Measurements from ENCODE around the gene SPACA4.

Gene SPACA4

GRCh38 chr19:48618916-48619691 lies 12.6 kb downstream of the SPACA4 start, which contains the start of the genes RPL18 and SPHK2:
RPL18 (minus strand) TSS chr19:48619178; CDS start chr19:48619143, 35 bp downstream.
SPHK2 (plus strand) TSS chr19:48619506; CDS start chr19:48620515, 1,009 bp downstream.
- H3K27me3 ChIP-seq = no peaks in the 10 kb centered on the region
- peak within 1 kb of the TSS; percentile 91 to 99 (median 97) for H3K4me2 ChIP-seq
- peaks cover 38 to 51% (median 42%) of the 10 kb centered on the region in 11 experiments for H3K36me3 ChIP-seq
- H3K27ac ChIP-seq = peak within 1 kb of the TSS; percentile 87 to 98 (median 93)
- no peaks in the 10 kb centered on the region for H3K9me3 ChIP-seq (replicated peaks in 1 of 11)
- TF ChIP-seq Cebpa-rat (IDR thresholded peaks at IDR 0.05) = no peak
- peak within 1 kb of the TSS; percentile 79 to 100 (median 92) for H3K4me3 ChIP-seq
- peak within 1 kb of the TSS; percentile 93 to 100 (median 98) for H3K9ac ChIP-seq
- peaks cover 40 to 48% (median 46%) of the 10 kb centered on the region in 11 experiments for H4K20me1 ChIP-seq
- H3K4me1 ChIP-seq = peaks cover 53 to 76% (median 72%) of the 10 kb centered on the region in 10 experiments

- no peaks in the 10 kb centered on the region for H3K9me3 ChIP-seq (replicated peaks in 1 of 11)
- H3K27ac ChIP-seq = peak overlapping the region; percentile 78 to 98 (median 93)
- peaks cover 35 to 39% (median 38%) of the 10 kb centered on the region in 11 experiments for H4K20me1 ChIP-seq
- H3K9ac ChIP-seq = peak overlapping the region; percentile 82 to 100 (median 96)
- peaks cover 34 to 47% (median 37%) of the 10 kb centered on the region in 11 experiments for H3K36me3 ChIP-seq
- H3K4me1 ChIP-seq = peaks cover 60 to 81% (median 76%) of the 10 kb centered on the region in 10 experiments
- no peak for TF ChIP-seq Cebpa-rat (IDR thresholded peaks at IDR 0.05)
- no peaks in the 10 kb centered on the region for H3K27me3 ChIP-seq
- H3K4me3 ChIP-seq = peak overlapping the region; percentile 59 to 98 (median 88)
- H3K4me2 ChIP-seq = peak overlapping the region; percentile 71 to 96 (median 89)
Observed at GRCh38 chr19:48619692-48620585, 13.4 kb downstream of the SPACA4 start.

GRCh38 chr19:48623556-48624066 lies 17.1 kb downstream of the SPACA4 start:
- H3K4me1 ChIP-seq = peaks cover 37 to 67% (median 49%) of the 10 kb centered on the region in 10 experiments
- peak overlapping the region; percentile 40 to 66 (median 55) for H3K4me3 ChIP-seq
- peak overlapping the region; percentile 69 to 90 (median 83) for H3K27ac ChIP-seq

DNA sequence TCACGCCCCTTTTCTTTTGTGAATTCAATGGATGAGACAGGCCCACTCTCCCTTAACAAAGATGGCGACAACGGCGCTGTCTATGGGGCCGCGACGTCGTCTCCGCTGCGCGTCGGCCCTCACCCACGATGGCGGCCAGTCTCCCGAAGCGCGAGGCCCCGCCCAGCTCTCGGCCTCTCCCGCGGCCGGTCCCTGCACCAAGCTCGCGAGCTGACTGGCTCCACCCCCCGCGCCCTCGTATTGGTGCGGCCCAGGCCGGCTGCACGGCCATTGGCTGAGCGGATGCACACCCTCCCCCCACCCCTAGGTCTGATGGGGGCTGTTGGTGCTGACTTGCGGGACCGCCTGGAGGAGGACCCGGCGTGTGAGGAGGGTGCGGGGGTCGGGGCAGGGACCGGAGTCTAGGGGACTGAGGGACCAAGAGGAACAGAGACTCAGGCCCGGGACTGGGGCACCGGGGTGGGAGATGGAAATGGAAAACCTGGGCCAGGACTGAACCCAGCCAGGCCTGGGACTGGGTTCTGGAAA lies 17.6 kb downstream of the SPACA4 start:
- H3K9ac ChIP-seq = peak overlapping the region; percentile 80 to 87 (median 83); a peak in 21 of 22 replicates
- TF ChIP-seq Cebpa-rat (IDR thresholded peaks at IDR 0.05) = no peak

More at GRCh38 chr19:48623556-48624066, 17.1 kb downstream of the SPACA4 start:
- H3K27me3 ChIP-seq = no peaks in the 10 kb centered on the region
- H4K20me1 ChIP-seq = peaks cover 0 to 20% (median 1%) of the 10 kb centered on the region in 11 experiments; a peak in 10 of 22 replicates
- H3K36me3 ChIP-seq = peaks cover 11 to 43% (median 25%) of the 10 kb centered on the region in 11 experiments; a peak in 20 of 22 replicates
- no peaks in the 10 kb centered on the region for H3K9me3 ChIP-seq (replicated peaks in 1 of 11)
- H3K9ac ChIP-seq = peak overlapping the region; percentile 78 to 87 (median 82); a peak in 21 of 22 replicates
- TF ChIP-seq Cebpa-rat (IDR thresholded peaks at IDR 0.05) = no peak
- H3K4me2 ChIP-seq = peak overlapping the region; percentile 79 to 97 (median 93)

GRCh38 chr19:48624791-48625723 lies 18.5 kb downstream of the SPACA4 start:
- Histone ChIP-seq H3K9ac (peak overlapping the region; percentile 66 to 87 (median 83); a peak in 21 of 22 replicates), H3K27ac (peak overlapping the region in 10 of 11 experiments; percentile 63 to 87 (median 83); a peak in 20 of 22 replicates), H3K4me2 (peak overlapping the region; percentile 80 to 97 (median 93)), H3K4me1 (peaks cover 36 to 67% (median 48%) of the 10 kb centered on the region in 10 experiments), H3K36me3 (peaks cover 21 to 58% (median 36%) of the 10 kb centered on the region in 11 experiments), H3K4me3 (peak overlapping the region; percentile 34 to 74 (median 63)), H3K27me3 (no peaks in the 10 kb centered on the region), H3K9me3 (replicated peaks in 1 of 11) (no peaks in the 10 kb centered on the region), H4K20me1 (peaks cover 0 to 22% (median 4%) of the 10 kb centered on the region in 11 experiments; a peak in 8 of 22 replicates)
- TF ChIP-seq Cebpa-rat (IDR thresholded peaks at IDR 0.05) = no peak

More for the DNA sequence above, 17.6 kb downstream of the SPACA4 start:
- H3K36me3 ChIP-seq = peaks cover 12 to 49% (median 27%) of the 10 kb centered on the region in 11 experiments; a peak in 20 of 22 replicates
- H3K4me3 ChIP-seq = peak overlapping the region; percentile 43 to 74 (median 63)
- H3K9me3 ChIP-seq (replicated peaks in 1 of 11) = no peaks in the 10 kb centered on the region
- H4K20me1 ChIP-seq = peaks cover 0 to 22% (median 0%) of the 10 kb centered on the region in 11 experiments; a peak in 2 of 22 replicates
- H3K27ac ChIP-seq = peak overlapping the region; percentile 72 to 90 (median 83)
- no peaks in the 10 kb centered on the region for H3K27me3 ChIP-seq
- H3K4me2 ChIP-seq = peak overlapping the region; percentile 80 to 97 (median 94)
- peaks cover 37 to 67% (median 49%) of the 10 kb centered on the region in 10 experiments for H3K4me1 ChIP-seq

- TF ChIP-seq Cebpa-rat (IDR thresholded peaks at IDR 0.05) = no peak
- Histone ChIP-seq H3K4me2 (no peak overlapping the region; a peak in 1 of 22 replicates), H3K36me3 (peaks cover 24 to 63% (median 41%) of the 10 kb centered on the region in 11 experiments), H3K9ac (peak overlapping the region in 7 of 11 experiments; percentile 66 to 87 (median 84); a peak in 8 of 22 replicates), H4K20me1 (peaks cover 0 to 25% (median 7%) of the 10 kb centered on the region in 11 experiments; a peak in 9 of 22 replicates), H3K4me3 (no peak overlapping the region), H3K4me1 (peaks cover 40 to 67% (median 50%) of the 10 kb centered on the region in 10 experiments), H3K27ac (no peak overlapping the region; a peak in 1 of 22 replicates), H3K27me3 (no peaks in the 10 kb centered on the region), H3K9me3 (replicated peaks in 1 of 11) (no peaks in the 10 kb centered on the region)
Observed at GRCh38 chr19:48625891-48626327, 19.4 kb downstream of the SPACA4 start.

All from BLaER1 treated with 17β-estradiol and CSF1 and Interleukin-3, amounts not matched to agents 10 nM and 100 nM (cell line).